Measurements from ENCODE around the gene FANCC.

GRCh38 chr9:95140821-95141220, 176.7 kb downstream of the FANCC start:
- TF ChIP-seq GABPA (IDR thresholded peaks at IDR 0.05 in 1 of 2, conservative IDR thresholded peaks at IDR 0.05 in 1 of 2), result no peak
- no peak for TF ChIP-seq ZBTB33 (IDR thresholded peaks at IDR 0.05)
- TF ChIP-seq CTCF (IDR thresholded peaks at IDR 0.05; ENCODE audit: low read depth, low read length, missing input control), result no peak
- TF ChIP-seq TAF1 (conservative IDR thresholded peaks at IDR 0.05), result no peak
- no peak for TF ChIP-seq SP1 (IDR thresholded peaks at IDR 0.05)
- TF ChIP-seq RAD21 (IDR thresholded peaks at IDR 0.05), result no peak
- no peak for TF ChIP-seq JUND (IDR thresholded peaks at IDR 0.05)
- TF ChIP-seq REST (IDR thresholded peaks at IDR 0.05), result no peak
- TF ChIP-seq MAX (IDR thresholded peaks at IDR 0.05), result no peak

All from liver (tissue), 3 donors.